WTC11 (cell line): ENCODE data around the gene GAB2. TPM values are rescaled to one million over a fixed set of nuclear protein-coding genes. Genes with fewer than 3 reads are reported as not detected.

ENCODE experiments used
- ATAC-seq: fragments of 200-7000 bp; cut with Tn5 transposase; 2 replicates; pipeline ENCODE4 v1.10.0; 2021; ENCODE audit warnings: mild to moderate bottlenecking, moderate library complexity
- CTCF ChIA-PET: fragments of 300-600 bp; sonication (Branson Sonifier 250); formaldehyde crosslinking; loops from one replicate; lab custom pipeline; 2021; ENCODE audit warnings: antibody characterized with exemption; lab: Charles Lee
- POLR2A ChIA-PET: fragments of 350-600 bp; sonication (Branson Sonifier 250); formaldehyde crosslinking; loops from one replicate; lab custom pipeline; 2021; ENCODE audit warnings: antibody characterized with exemption; lab: Charles Lee
- DNase-seq: peaks from one replicate; pipeline ENCODE4 v3.0.0; 2021; ENCODE audit warnings: low spot score
- H3K27ac Mint-ChIP-seq: 2 replicates; pipeline ENCODE4 v1.8.0; 2021; ENCODE audit warnings: mixed read lengths
- H3K27me3 Mint-ChIP-seq: 2 replicates; pipeline ENCODE4 v1.8.0; 2021; ENCODE audit warnings: low read depth, mild to moderate bottlenecking, moderate library complexity, mixed read lengths
- H3K36me3 Mint-ChIP-seq: 2 replicates; pipeline ENCODE4 v1.8.0; 2021; ENCODE audit warnings: mixed read lengths
- H3K4me1 Mint-ChIP-seq: 2 replicates; pipeline ENCODE4 v1.8.0; 2022; ENCODE audit warnings: mixed read lengths
- H3K4me3 Mint-ChIP-seq: 2 replicates; pipeline ENCODE4 v1.8.0; 2021; ENCODE audit warnings: mild to moderate bottlenecking, moderate library complexity, mixed read lengths
- H3K9me3 Mint-ChIP-seq: 2 replicates; pipeline ENCODE4 v1.8.0; 2021; ENCODE audit warnings: mixed read lengths
- ATF1 ChIP-seq: sonication (generic); formaldehyde crosslinking; IDR thresholded peaks from 2 replicates; pipeline ENCODE4 v1.8.1; 2023; ENCODE audit warnings: mild to moderate bottlenecking, moderate library complexity, missing genetic modification reagents
- CBFB ChIP-seq: sonication (generic); formaldehyde crosslinking; IDR thresholded peaks from 2 replicates; pipeline ENCODE4 v1.8.1; 2022; ENCODE audit warnings: mild to moderate bottlenecking, low read depth, missing genetic modification reagents
- GRHL2 ChIP-seq: fragments of 250-450 bp; sonication (Bioruptor Pico); IDR thresholded peaks from 2 replicates; pipeline ENCODE4 v1.8.0; 2022; ENCODE audit warnings: mild to moderate bottlenecking, moderate library complexity; ENCODE audit not compliant: insufficient replicate concordance, severe bottlenecking
- GTF2I ChIP-seq: fragments of 250-450 bp; sonication (Bioruptor Pico); conservative IDR thresholded peaks from 2 replicates; pipeline ENCODE4 v1.4.0; 2021; ENCODE audit warnings: mild to moderate bottlenecking
- HMGA2 ChIP-seq: fragments of 250-450 bp; sonication (Bioruptor Pico); IDR thresholded peaks from 2 replicates; pipeline ENCODE4 v1.4.0; 2021; ENCODE audit warnings: mild to moderate bottlenecking, moderate library complexity
- JUN ChIP-seq: sonication (generic); formaldehyde crosslinking; IDR thresholded peaks from 2 replicates; pipeline ENCODE4 v1.8.0; 2023; ENCODE audit warnings: mild to moderate bottlenecking, missing genetic modification reagents
- NFATC4 ChIP-seq: fragments of 250-450 bp; sonication (Bioruptor Pico); IDR thresholded peaks from 2 replicates; pipeline ENCODE4 v1.9.0; 2021; ENCODE audit warnings: mild to moderate bottlenecking
- NFE2L1 ChIP-seq: sonication (generic); formaldehyde crosslinking; IDR thresholded peaks from 2 replicates; pipeline ENCODE4 v1.8.1; 2023; ENCODE audit warnings: missing genetic modification reagents
- OVOL2 ChIP-seq: fragments of 250-450 bp; sonication (Bioruptor Pico); IDR thresholded peaks from 2 replicates; pipeline ENCODE4 v1.9.0; 2021; ENCODE audit warnings: mild to moderate bottlenecking, borderline replicate concordance
- TEAD4 ChIP-seq: sonication (generic); formaldehyde crosslinking; IDR thresholded peaks from 2 replicates; pipeline ENCODE4 v1.8.0; 2022; ENCODE audit warnings: mild to moderate bottlenecking, missing genetic modification reagents
- ZNF219 ChIP-seq: sonication (generic); formaldehyde crosslinking; IDR thresholded peaks from 2 replicates; pipeline ENCODE4 v1.8.0; 2023; ENCODE audit warnings: missing genetic modification reagents, mild to moderate bottlenecking, borderline replicate concordance
- ZNF263 ChIP-seq: sonication (generic); formaldehyde crosslinking; IDR thresholded peaks from 2 replicates; pipeline ENCODE4 v1.8.1; 2022; ENCODE audit warnings: low read depth, mild to moderate bottlenecking, moderate library complexity, missing genetic modification reagents
- ZNF317 ChIP-seq: sonication (generic); formaldehyde crosslinking; IDR thresholded peaks from 2 replicates; pipeline ENCODE4 v1.8.1; 2023; ENCODE audit warnings: low read depth, mild to moderate bottlenecking, moderate library complexity, missing genetic modification reagents, borderline replicate concordance
- total RNA-seq: library from RNA; stranded (reverse); gene quantifications from 3 replicates; pipeline ENCODE4 v1.2.3, GENCODE V29; 2021
- TF ChIP-seq, protein P1 (sequence below): sonication (generic); formaldehyde crosslinking; IDR thresholded peaks from 2 replicates; pipeline ENCODE4 v1.8.0; 2023; ENCODE audit warnings: missing genetic modification reagents, mild to moderate bottlenecking, borderline replicate concordance
- TF ChIP-seq, protein P2 (sequence below): sonication (generic); formaldehyde crosslinking; IDR thresholded peaks from 2 replicates; pipeline ENCODE4 v1.8.1; 2022; ENCODE audit warnings: low read depth, missing genetic modification reagents, borderline replicate concordance
- TF ChIP-seq, protein P3 (sequence below): sonication (generic); formaldehyde crosslinking; IDR thresholded peaks from 2 replicates; pipeline ENCODE4 v1.8.1; 2022; ENCODE audit warnings: mild to moderate bottlenecking, missing genetic modification reagents, moderate library complexity, borderline replicate concordance
- TF ChIP-seq, protein P4 (sequence below): fragments of 250-450 bp; sonication (Bioruptor Pico); IDR thresholded peaks from 2 replicates; pipeline ENCODE4 v1.9.0; 2021; ENCODE audit warnings: mild to moderate bottlenecking, borderline replicate concordance
- TF ChIP-seq, protein P5 (sequence below): sonication (generic); formaldehyde crosslinking; conservative IDR thresholded peaks from 2 replicates; pipeline ENCODE4 v1.8.1; 2022; ENCODE audit warnings: mild to moderate bottlenecking, missing genetic modification reagents
- TF ChIP-seq, protein P6 (sequence below): sonication (generic); formaldehyde crosslinking; IDR thresholded peaks from 2 replicates; pipeline ENCODE4 v1.8.1; 2022; ENCODE audit warnings: low read depth, mild to moderate bottlenecking, moderate library complexity, missing genetic modification reagents, borderline replicate concordance

Gene GAB2
- total RNA-seq, 1 experiment from 2014 or later, result 10.6 TPM

DNA sequence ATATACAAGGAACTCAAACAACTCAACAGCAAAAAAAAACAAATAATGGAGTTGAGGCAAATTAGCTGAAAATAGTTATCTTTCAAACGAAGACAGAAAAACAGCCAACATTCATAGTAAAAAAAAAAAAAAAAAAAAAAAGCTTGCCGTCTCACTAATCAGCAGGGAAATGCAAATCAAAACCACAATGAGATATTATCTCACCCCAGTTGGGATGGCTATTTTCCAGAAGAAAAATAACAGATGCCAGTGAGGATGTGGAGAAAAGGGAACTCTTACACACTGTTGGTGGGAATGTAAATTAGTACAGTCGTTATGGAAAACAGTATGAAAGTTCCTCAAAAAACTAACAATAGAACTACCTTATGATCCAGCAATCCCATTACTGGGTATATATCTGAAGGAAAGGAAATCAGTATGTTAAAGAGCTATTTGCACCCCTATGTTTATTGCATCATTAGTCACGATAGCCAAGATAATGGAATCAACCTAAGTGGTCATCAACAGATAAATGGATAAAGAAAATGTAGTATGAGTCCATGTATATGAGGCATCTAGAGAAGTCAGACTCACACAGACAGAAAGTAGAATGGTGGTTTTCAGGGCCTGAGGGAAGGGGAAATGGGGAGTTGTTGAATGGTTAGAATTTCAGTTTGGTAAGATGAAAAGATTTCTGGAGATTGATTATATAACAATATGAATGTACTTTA, 172.9 kb downstream of the GAB2 start (continued):
- TF ChIP-seq, protein P1, sequence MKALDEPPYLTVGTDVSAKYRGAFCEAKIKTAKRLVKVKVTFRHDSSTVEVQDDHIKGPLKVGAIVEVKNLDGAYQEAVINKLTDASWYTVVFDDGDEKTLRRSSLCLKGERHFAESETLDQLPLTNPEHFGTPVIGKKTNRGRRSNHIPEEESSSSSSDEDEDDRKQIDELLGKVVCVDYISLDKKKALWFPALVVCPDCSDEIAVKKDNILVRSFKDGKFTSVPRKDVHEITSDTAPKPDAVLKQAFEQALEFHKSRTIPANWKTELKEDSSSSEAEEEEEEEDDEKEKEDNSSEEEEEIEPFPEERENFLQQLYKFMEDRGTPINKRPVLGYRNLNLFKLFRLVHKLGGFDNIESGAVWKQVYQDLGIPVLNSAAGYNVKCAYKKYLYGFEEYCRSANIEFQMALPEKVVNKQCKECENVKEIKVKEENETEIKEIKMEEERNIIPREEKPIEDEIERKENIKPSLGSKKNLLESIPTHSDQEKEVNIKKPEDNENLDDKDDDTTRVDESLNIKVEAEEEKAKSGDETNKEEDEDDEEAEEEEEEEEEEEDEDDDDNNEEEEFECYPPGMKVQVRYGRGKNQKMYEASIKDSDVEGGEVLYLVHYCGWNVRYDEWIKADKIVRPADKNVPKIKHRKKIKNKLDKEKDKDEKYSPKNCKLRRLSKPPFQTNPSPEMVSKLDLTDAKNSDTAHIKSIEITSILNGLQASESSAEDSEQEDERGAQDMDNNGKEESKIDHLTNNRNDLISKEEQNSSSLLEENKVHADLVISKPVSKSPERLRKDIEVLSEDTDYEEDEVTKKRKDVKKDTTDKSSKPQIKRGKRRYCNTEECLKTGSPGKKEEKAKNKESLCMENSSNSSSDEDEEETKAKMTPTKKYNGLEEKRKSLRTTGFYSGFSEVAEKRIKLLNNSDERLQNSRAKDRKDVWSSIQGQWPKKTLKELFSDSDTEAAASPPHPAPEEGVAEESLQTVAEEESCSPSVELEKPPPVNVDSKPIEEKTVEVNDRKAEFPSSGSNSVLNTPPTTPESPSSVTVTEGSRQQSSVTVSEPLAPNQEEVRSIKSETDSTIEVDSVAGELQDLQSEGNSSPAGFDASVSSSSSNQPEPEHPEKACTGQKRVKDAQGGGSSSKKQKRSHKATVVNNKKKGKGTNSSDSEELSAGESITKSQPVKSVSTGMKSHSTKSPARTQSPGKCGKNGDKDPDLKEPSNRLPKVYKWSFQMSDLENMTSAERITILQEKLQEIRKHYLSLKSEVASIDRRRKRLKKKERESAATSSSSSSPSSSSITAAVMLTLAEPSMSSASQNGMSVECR (CRISPR knock-in tag), result no peak

DNA sequence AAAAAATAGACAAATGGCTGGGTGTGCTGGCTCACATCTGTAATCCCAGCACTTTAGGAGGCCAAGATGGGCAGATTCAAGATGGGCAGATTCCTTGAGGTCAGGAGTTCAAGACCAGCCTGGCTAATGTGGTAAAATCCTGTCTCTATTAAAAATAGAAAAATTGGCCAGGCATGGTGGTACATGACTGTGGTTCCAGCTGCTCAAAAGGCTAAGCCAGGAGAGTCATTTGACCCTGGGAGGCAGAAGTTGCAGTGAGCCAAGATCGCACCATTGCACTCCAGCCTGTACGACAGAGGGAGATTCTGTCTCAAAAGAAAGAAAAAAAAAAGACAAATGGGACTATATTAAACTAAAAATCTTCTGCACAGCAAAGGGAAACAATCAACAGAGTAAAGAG, 173.5 kb downstream of the GAB2 start:
- Mint-ChIP-seq H3K27ac (no peak overlapping the region), H3K4me1 (no peaks in the 10 kb centered on the region)
- CTCF ChIA-PET, result no interaction called here
- no peak for ATAC-seq
- no peak for TF ChIP-seq TEAD4
- no peak for TF ChIP-seq OVOL2
- no peak for TF ChIP-seq ATF1 (CRISPR knock-in tag)
- TF ChIP-seq NFATC4, result no peak
- TF ChIP-seq, all 79 proteins: peak for 0
- Mint-ChIP-seq H3K4me3 (no peak overlapping the region), H3K36me3 (peaks cover 6% of the 10 kb centered on the region; the same call in 1 of the 2 replicates), H3K27me3 (no peaks in the 10 kb centered on the region), H3K9me3 (peaks cover 13% of the 10 kb centered on the region)
- POLR2A ChIA-PET, result no interaction called here
- DNase-seq, result no peak

DNA sequence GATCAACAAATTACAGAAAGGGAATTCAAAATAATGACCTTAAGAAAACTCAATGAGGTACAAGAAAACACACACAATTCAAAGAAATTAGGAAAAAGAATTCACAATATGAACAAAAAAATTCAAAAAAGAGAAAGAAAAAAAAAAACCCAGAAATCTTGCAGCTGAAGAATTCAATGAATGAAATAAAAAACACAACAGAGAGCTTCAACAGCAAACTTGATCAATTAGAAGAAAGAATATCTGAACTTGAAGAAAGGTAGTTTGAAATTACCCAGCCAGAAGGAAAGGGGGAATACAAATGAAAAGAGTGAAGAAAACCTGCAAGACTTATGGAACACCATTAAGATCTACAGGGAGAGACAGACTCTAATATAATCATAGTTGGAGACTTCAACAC, 176.1 kb downstream of the GAB2 start:
- TF ChIP-seq HMGA2 (CRISPR knock-in tag) (no peak), ZNF263 (CRISPR knock-in tag) (no peak), NFE2L1 (no peak), ZNF317 (no peak), CBFB (no peak), JUN (CRISPR knock-in tag) (no peak), GTF2I (CRISPR knock-in tag) (no peak), GRHL2 (CRISPR knock-in tag) (no peak), ZNF219 (no peak)
- TF ChIP-seq, protein P2, sequence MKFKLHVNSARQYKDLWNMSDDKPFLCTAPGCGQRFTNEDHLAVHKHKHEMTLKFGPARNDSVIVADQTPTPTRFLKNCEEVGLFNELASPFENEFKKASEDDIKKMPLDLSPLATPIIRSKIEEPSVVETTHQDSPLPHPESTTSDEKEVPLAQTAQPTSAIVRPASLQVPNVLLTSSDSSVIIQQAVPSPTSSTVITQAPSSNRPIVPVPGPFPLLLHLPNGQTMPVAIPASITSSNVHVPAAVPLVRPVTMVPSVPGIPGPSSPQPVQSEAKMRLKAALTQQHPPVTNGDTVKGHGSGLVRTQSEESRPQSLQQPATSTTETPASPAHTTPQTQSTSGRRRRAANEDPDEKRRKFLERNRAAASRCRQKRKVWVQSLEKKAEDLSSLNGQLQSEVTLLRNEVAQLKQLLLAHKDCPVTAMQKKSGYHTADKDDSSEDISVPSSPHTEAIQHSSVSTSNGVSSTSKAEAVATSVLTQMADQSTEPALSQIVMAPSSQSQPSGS (CRISPR knock-in tag), result no peak
- TF ChIP-seq, protein P3, sequence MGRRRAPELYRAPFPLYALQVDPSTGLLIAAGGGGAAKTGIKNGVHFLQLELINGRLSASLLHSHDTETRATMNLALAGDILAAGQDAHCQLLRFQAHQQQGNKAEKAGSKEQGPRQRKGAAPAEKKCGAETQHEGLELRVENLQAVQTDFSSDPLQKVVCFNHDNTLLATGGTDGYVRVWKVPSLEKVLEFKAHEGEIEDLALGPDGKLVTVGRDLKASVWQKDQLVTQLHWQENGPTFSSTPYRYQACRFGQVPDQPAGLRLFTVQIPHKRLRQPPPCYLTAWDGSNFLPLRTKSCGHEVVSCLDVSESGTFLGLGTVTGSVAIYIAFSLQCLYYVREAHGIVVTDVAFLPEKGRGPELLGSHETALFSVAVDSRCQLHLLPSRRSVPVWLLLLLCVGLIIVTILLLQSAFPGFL, result no peak
- TF ChIP-seq, protein P4, sequence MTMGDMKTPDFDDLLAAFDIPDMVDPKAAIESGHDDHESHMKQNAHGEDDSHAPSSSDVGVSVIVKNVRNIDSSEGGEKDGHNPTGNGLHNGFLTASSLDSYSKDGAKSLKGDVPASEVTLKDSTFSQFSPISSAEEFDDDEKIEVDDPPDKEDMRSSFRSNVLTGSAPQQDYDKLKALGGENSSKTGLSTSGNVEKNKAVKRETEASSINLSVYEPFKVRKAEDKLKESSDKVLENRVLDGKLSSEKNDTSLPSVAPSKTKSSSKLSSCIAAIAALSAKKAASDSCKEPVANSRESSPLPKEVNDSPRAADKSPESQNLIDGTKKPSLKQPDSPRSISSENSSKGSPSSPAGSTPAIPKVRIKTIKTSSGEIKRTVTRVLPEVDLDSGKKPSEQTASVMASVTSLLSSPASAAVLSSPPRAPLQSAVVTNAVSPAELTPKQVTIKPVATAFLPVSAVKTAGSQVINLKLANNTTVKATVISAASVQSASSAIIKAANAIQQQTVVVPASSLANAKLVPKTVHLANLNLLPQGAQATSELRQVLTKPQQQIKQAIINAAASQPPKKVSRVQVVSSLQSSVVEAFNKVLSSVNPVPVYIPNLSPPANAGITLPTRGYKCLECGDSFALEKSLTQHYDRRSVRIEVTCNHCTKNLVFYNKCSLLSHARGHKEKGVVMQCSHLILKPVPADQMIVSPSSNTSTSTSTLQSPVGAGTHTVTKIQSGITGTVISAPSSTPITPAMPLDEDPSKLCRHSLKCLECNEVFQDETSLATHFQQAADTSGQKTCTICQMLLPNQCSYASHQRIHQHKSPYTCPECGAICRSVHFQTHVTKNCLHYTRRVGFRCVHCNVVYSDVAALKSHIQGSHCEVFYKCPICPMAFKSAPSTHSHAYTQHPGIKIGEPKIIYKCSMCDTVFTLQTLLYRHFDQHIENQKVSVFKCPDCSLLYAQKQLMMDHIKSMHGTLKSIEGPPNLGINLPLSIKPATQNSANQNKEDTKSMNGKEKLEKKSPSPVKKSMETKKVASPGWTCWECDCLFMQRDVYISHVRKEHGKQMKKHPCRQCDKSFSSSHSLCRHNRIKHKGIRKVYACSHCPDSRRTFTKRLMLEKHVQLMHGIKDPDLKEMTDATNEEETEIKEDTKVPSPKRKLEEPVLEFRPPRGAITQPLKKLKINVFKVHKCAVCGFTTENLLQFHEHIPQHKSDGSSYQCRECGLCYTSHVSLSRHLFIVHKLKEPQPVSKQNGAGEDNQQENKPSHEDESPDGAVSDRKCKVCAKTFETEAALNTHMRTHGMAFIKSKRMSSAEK, result no peak
- TF ChIP-seq, protein P5, sequence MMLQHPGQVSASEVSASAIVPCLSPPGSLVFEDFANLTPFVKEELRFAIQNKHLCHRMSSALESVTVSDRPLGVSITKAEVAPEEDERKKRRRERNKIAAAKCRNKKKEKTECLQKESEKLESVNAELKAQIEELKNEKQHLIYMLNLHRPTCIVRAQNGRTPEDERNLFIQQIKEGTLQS (CRISPR knock-in tag), result no peak
- TF ChIP-seq, protein P6, sequence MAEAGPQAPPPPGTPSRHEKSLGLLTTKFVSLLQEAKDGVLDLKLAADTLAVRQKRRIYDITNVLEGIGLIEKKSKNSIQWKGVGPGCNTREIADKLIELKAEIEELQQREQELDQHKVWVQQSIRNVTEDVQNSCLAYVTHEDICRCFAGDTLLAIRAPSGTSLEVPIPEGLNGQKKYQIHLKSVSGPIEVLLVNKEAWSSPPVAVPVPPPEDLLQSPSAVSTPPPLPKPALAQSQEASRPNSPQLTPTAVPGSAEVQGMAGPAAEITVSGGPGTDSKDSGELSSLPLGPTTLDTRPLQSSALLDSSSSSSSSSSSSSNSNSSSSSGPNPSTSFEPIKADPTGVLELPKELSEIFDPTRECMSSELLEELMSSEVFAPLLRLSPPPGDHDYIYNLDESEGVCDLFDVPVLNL (CRISPR knock-in tag), result no peak
- no peaks in the 10 kb centered on the region for H3K27me3 Mint-ChIP-seq
- no peak overlapping the region for H3K4me3 Mint-ChIP-seq
- peaks cover 8% of the 10 kb centered on the region for H3K36me3 Mint-ChIP-seq
- CTCF ChIA-PET, result no interaction called here
- ATAC-seq (no peak), DNase-seq (no peak)
- no peak overlapping the region for H3K27ac Mint-ChIP-seq
- H3K9me3 Mint-ChIP-seq, result peaks cover 22% of the 10 kb centered on the region
- POLR2A ChIA-PET, result interaction anchor here (0.6 kb wide), 1 partner anchor 27 kb away, joined by 5 read pairs; no protein-coding TSS in a partner anchor
- H3K4me1 Mint-ChIP-seq, result no peaks in the 10 kb centered on the region
